Measurements from ENCODE around the gene C19orf53.
"Not testable (repeated sequence)": the region's sequence is repeated elsewhere in the genome, so short reads cannot be mapped to it uniquely, and the experiment has no call there.

DNA sequence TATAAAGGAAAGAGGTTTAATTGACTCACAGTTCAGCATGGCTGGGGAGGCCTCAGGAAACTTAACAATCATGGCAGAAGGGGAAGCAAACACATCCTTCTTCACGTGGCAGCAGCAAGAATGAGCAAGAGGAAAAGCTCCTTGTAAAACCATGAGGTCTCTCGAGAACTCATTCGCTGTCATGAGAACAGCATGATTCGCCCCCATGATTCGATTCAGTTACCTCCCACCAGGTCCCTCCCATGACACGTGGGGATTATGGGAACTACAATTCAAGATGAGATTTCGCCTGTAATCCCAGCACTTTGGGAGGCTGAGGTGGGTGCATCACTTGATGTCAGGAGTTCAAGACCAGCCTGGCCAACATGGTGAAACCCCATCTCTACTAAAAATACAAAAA, 20.6 kb upstream of the C19orf53 start:
- TF ChIP-seq, protein P1, sequence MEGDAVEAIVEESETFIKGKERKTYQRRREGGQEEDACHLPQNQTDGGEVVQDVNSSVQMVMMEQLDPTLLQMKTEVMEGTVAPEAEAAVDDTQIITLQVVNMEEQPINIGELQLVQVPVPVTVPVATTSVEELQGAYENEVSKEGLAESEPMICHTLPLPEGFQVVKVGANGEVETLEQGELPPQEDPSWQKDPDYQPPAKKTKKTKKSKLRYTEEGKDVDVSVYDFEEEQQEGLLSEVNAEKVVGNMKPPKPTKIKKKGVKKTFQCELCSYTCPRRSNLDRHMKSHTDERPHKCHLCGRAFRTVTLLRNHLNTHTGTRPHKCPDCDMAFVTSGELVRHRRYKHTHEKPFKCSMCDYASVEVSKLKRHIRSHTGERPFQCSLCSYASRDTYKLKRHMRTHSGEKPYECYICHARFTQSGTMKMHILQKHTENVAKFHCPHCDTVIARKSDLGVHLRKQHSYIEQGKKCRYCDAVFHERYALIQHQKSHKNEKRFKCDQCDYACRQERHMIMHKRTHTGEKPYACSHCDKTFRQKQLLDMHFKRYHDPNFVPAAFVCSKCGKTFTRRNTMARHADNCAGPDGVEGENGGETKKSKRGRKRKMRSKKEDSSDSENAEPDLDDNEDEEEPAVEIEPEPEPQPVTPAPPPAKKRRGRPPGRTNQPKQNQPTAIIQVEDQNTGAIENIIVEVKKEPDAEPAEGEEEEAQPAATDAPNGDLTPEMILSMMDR (IDR thresholded peaks at IDR 0.05), result not testable (repeated sequence)
- TF ChIP-seq ZFX (IDR thresholded peaks at IDR 0.05; ENCODE audit: borderline replicate concordance), result not testable (repeated sequence)
